HEK293 (cell line): ENCODE measurements around the gene AHRR.
A peak's percentile ranks its signal among the peaks of the same experiment; 100 is the strongest.

ENCODE experiments used
- CTCF ChIA-PET: fragments of 350-600 bp; formaldehyde crosslinking; extraction: SDS; loops from one replicate; lab custom pipeline; 2021; ENCODE audit warnings: antibody characterized with exemption; lab: Yijun Ruan, JAX
- POLR2A ChIA-PET: fragments of 300-600 bp; formaldehyde crosslinking; extraction: SDS; loops from one replicate; lab custom pipeline; 2020; ENCODE audit warnings: antibody characterized with exemption, inconsistent platforms; lab: Yijun Ruan, JAX
- H3K27ac ChIP-seq: fragments of 200-500 bp; sonication (Bioruptor generic); 2 replicates; pipeline ENCODE4 v1.5.1; 2014; ENCODE audit warnings: low read depth, low read length, control low read depth, inconsistent platforms; ENCODE audit errors: extremely low read depth
- H3K36me3 ChIP-seq, 2 experiments: fragments of 200-500 bp in 1 of 2; sonication (Bioruptor generic) in 1 of 2; 1 replicate in 1 of 2; 2 replicates in 1 of 2; pipeline ENCODE4 v1.5.1; 2014 to 2017; ENCODE audit warnings: inconsistent platforms in 2 of 2, low read length in 2 of 2; ENCODE audit not compliant: control insufficient read depth in 2 of 2, insufficient read depth in 1 of 2
- H3K4me1 ChIP-seq: fragments of 200-500 bp; sonication (Bioruptor generic); 2 replicates; pipeline ENCODE4 v1.5.1; 2014; ENCODE audit warnings: mild to moderate bottlenecking, low read length, inconsistent platforms; ENCODE audit not compliant: control insufficient read depth, insufficient read depth
- H3K4me3 ChIP-seq: 2 replicates; pipeline ENCODE4 v1.5.1; 2011; ENCODE audit warnings: low read depth, mild to moderate bottlenecking, control low read depth, low read length, moderate library complexity
- H3K9me3 ChIP-seq: fragments of 200-500 bp; sonication (Bioruptor generic); 2 replicates; pipeline ENCODE4 v1.5.1; 2014; ENCODE audit warnings: low read depth, low read length, inconsistent platforms; ENCODE audit not compliant: control insufficient read depth, insufficient read depth
- BCL6B ChIP-seq: fragments of 450-650 bp; formaldehyde crosslinking; IDR thresholded peaks from 2 replicates; pipeline ENCODE4 v1.5.1; 2017; ENCODE audit warnings: missing biosample characterization, missing genetic modification characterization
- CTCF ChIP-seq: fragments of 450-650 bp; formaldehyde crosslinking; IDR thresholded peaks from 2 replicates; pipeline ENCODE4 v1.5.1; 2016; ENCODE audit warnings: missing biosample characterization, missing genetic modification characterization
- HIC1 ChIP-seq: fragments of 450-650 bp; formaldehyde crosslinking; IDR thresholded peaks from 2 replicates; pipeline ENCODE4 v1.5.1; 2016; ENCODE audit warnings: missing biosample characterization, missing genetic modification characterization
- MEIS1 ChIP-seq: sonication (generic); formaldehyde crosslinking; IDR thresholded peaks from 2 replicates; pipeline ENCODE4 v1.8.1; 2022; ENCODE audit warnings: missing genetic modification reagents, mild to moderate bottlenecking, borderline replicate concordance
- ZEB2 ChIP-seq: fragments of 450-650 bp; formaldehyde crosslinking; IDR thresholded peaks from 2 replicates; pipeline ENCODE4 v1.5.1; 2016; ENCODE audit warnings: missing biosample characterization, missing genetic modification characterization
- ZNF140 ChIP-seq: fragments of 450-650 bp; formaldehyde crosslinking; IDR thresholded peaks from 2 replicates; pipeline ENCODE4 v1.5.1; 2016; ENCODE audit warnings: missing biosample characterization, missing genetic modification characterization
- ZNF302 ChIP-seq: fragments of 450-650 bp; formaldehyde crosslinking; IDR thresholded peaks from 2 replicates; pipeline ENCODE4 v1.5.1; 2016; ENCODE audit warnings: missing biosample characterization, missing genetic modification characterization, low read depth
- ZNF391 ChIP-seq: fragments of 450-650 bp; formaldehyde crosslinking; IDR thresholded peaks from 2 replicates; pipeline ENCODE4 v1.5.1; 2016; ENCODE audit warnings: low read depth, missing biosample characterization, missing genetic modification characterization, borderline replicate concordance
- ZNF423 ChIP-seq: fragments of 450-650 bp; formaldehyde crosslinking; IDR thresholded peaks from 2 replicates; pipeline ENCODE4 v1.5.1; 2016; ENCODE audit warnings: missing biosample characterization, missing genetic modification characterization
- ZNF426 ChIP-seq: fragments of 450-650 bp; formaldehyde crosslinking; IDR thresholded peaks from 2 replicates; pipeline ENCODE4 v1.5.1; 2017; ENCODE audit warnings: missing biosample characterization, missing genetic modification characterization, mild to moderate bottlenecking, inconsistent platforms, moderate library complexity
- ZNF510 ChIP-seq: fragments of 450-650 bp; formaldehyde crosslinking; IDR thresholded peaks from 2 replicates; pipeline ENCODE4 v1.5.1; 2018; ENCODE audit warnings: mild to moderate bottlenecking, missing genetic modification characterization, missing biosample characterization; ENCODE audit not compliant: insufficient replicate concordance
- ZNF521 ChIP-seq: fragments of 450-650 bp; formaldehyde crosslinking; IDR thresholded peaks from 2 replicates; pipeline ENCODE4 v1.5.1; 2017; ENCODE audit warnings: missing biosample characterization, mild to moderate bottlenecking, missing genetic modification characterization
- ZNF561 ChIP-seq: fragments of 450-650 bp; IDR thresholded peaks from 2 replicates; pipeline ENCODE4 v1.5.1; 2018; ENCODE audit warnings: missing biosample characterization, missing genetic modification characterization, borderline replicate concordance
- ZNF747 ChIP-seq: fragments of 450-650 bp; formaldehyde crosslinking; IDR thresholded peaks from 2 replicates; pipeline ENCODE4 v1.5.1; 2016; ENCODE audit warnings: missing biosample characterization, missing genetic modification characterization
- ZNF843 ChIP-seq: fragments of 450-650 bp; formaldehyde crosslinking; IDR thresholded peaks from 2 replicates; pipeline ENCODE4 v1.5.1; 2016; ENCODE audit warnings: missing biosample characterization, missing genetic modification characterization

Gene AHRR

GRCh38 chr5:333945-334344 lies 12.4 kb downstream of the AHRR start (continued):
- TF ChIP-seq CTCF (no peak), ZNF561 (tag by site-specific recombination) (no peak), MEIS1 (no peak), ZNF747 (no peak), ZNF521 (tag by site-specific recombination) (no peak), BCL6B (tag by site-specific recombination) (no peak), ZNF426 (tag by site-specific recombination) (no peak), ZNF302 (tag by site-specific recombination) (no peak), HIC1 (tag by site-specific recombination) (no peak), ZNF510 (tag by site-specific recombination) (no peak)
- TF ChIP-seq, all 188 proteins: peak for 0

- no peaks in the 10 kb centered on the region for H3K4me1 ChIP-seq
- TF ChIP-seq ZNF391 (tag by site-specific recombination) = no peak
- TF ChIP-seq ZEB2 (tag by site-specific recombination) = no peak
- TF ChIP-seq ZNF423 = no peak
- peak; percentile 47; the same call in 1 of the 2 replicates for TF ChIP-seq HIC1 (tag by site-specific recombination)
- no peak for TF ChIP-seq ZNF843 (tag by site-specific recombination)
- TF ChIP-seq ZNF140 (tag by site-specific recombination) = no peak
- TF ChIP-seq CTCF = no peak
- no peak overlapping the region for H3K4me3 ChIP-seq
- no peak overlapping the region for H3K27ac ChIP-seq
- POLR2A ChIA-PET = interaction anchor here (0.6 kb wide), 1 partner anchor 33 kb away, joined by 11 read pairs; no protein-coding TSS in a partner anchor
- H3K9me3 ChIP-seq = no peaks in the 10 kb centered on the region
- H3K36me3 ChIP-seq = no peaks in the 10 kb centered on the region
- CTCF ChIA-PET = interaction anchor here (0.6 to 1.0 kb wide), 4 partner anchors 32 to 839 kb away, joined by 3 read pairs; no protein-coding TSS in a partner anchor
Observed at GRCh38 chr5:334903-335739, 13.6 kb downstream of the AHRR start.
